Upper lobe of left lung (tissue), 4 donors: ENCODE results near the gene UGGT2.

Source experiments
- EP300 ChIP-seq, 4 donors: sonication (generic); formaldehyde crosslinking; IDR thresholded peaks; one replicate each; pipeline ENCODE4 v1.5.1; 2017; ENCODE audit warnings: antibody characterized with exemption in 4 of 4, control low read depth in 2 of 4
- POLR2AphosphoS5 ChIP-seq, 2 donors: sonication (generic); formaldehyde crosslinking; IDR thresholded peaks; one replicate each; pipeline ENCODE4 v1.5.1; 2017; ENCODE audit warnings: antibody characterized with exemption in 2 of 2
- TF ChIP-seq, protein P1 (sequence below), 6 experiments: fragments of 450-650 bp in 4 of 6; fragments of 200-600 bp in 2 of 6; sonication (generic) in 2 of 6; IDR thresholded peaks; one replicate each; pipeline ENCODE4 v1.5.1; 2016 to 2019; ENCODE audit warnings: antibody characterized with exemption in 6 of 6

- TF ChIP-seq POLR2AphosphoS5 (IDR thresholded peaks at IDR 0.05) = no peak
- TF ChIP-seq, protein P1, sequence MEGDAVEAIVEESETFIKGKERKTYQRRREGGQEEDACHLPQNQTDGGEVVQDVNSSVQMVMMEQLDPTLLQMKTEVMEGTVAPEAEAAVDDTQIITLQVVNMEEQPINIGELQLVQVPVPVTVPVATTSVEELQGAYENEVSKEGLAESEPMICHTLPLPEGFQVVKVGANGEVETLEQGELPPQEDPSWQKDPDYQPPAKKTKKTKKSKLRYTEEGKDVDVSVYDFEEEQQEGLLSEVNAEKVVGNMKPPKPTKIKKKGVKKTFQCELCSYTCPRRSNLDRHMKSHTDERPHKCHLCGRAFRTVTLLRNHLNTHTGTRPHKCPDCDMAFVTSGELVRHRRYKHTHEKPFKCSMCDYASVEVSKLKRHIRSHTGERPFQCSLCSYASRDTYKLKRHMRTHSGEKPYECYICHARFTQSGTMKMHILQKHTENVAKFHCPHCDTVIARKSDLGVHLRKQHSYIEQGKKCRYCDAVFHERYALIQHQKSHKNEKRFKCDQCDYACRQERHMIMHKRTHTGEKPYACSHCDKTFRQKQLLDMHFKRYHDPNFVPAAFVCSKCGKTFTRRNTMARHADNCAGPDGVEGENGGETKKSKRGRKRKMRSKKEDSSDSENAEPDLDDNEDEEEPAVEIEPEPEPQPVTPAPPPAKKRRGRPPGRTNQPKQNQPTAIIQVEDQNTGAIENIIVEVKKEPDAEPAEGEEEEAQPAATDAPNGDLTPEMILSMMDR (IDR thresholded peaks at IDR 0.05) = no peak
- no peak for TF ChIP-seq EP300 (IDR thresholded peaks at IDR 0.05)
Observed at GRCh38 chr13:95880331-95880730, 172.9 kb downstream of the UGGT2 start.
